GM23248 (cell line): Measurements from ENCODE around the gene CEP295NL.

Experiments
- EZH2 ChIP-seq: fragments of 200-600 bp; sonication (generic); IDR thresholded peaks from 2 replicates; pipeline ENCODE4 v1.6.1; 2018; ENCODE audit warnings: antibody characterized with exemption, mild to moderate bottlenecking; ENCODE audit not compliant: insufficient read depth, poor library complexity, severe bottlenecking
- EZH2phosphoT487 ChIP-seq: fragments of 200-600 bp; sonication (generic); IDR thresholded peaks from 2 replicates; pipeline ENCODE4 v1.6.1; 2018; ENCODE audit warnings: antibody characterized with exemption, moderate library complexity, mild to moderate bottlenecking, low read depth; ENCODE audit not compliant: insufficient read depth

DNA sequence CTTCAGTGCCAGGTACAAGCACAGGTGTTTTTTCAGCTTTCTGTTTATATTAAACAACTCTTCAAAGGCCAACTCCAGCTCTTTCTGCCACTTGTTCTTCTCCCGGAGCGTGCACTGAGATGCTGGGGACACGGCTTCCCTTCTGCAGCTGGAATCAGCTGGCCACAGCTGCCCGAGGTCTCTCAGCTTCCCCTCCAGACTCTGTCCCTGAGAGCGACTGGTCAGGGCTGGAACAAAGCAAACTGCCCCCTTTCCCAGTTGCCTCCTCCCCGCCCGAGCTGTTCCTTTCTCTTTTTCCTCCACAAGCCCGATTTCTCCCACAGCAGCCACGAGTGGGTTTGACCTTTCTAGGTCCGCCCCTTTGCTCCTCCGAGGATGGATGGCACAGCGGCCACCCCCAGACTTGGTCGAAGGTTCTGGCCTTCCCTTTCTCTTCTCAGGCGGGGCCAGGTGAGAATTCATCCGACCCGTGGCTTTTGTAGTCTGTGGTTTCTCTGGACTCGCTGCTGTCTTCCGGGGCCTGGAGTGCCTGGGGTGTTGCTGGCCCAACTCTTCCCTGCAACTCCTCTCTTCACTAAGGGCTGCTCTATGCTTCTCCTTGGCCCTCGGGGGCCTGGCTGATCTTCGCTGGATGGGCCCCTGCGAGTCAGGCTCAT is 11.5 kb downstream of the CEP295NL start:
- TF ChIP-seq EZH2, result no peak
- no peak for TF ChIP-seq EZH2phosphoT487
